IMR-90 (cell line): Measurements from ENCODE around the gene MPND. TPM values are rescaled to one million over a fixed set of nuclear protein-coding genes. Genes with fewer than 3 reads are reported as not detected.

ENCODE experiments used
- ATAC-seq: fragments of 200-7000 bp; cut with Tn5 transposase; 2 replicates; pipeline ENCODE4 v1.9.1; 2020; ENCODE audit warnings: low read depth, mild to moderate bottlenecking, moderate library complexity
- BruUV-seq: library from RNA; stranded (reverse); fragments of 400-500 nt; replicated peaks from 2 replicates; lab custom pipeline; 2021; lab: Mats Ljungman, UMichigan
- CTCF ChIA-PET: fragments of 300-600 bp; formaldehyde crosslinking; extraction: SDS; loops from one replicate; lab custom pipeline; 2021; ENCODE audit warnings: antibody characterized with exemption; lab: Yijun Ruan, JAX
- POLR2A ChIA-PET: fragments of 300-600 bp; sonication (Branson Sonifier 250); formaldehyde crosslinking; loops from one replicate; lab custom pipeline; 2022; ENCODE audit warnings: antibody characterized with exemption; ENCODE audit not compliant: unreplicated experiment; lab: Charles Lee
- DNase-seq: peaks from one replicate; pipeline ENCODE4 v3.0.0; 2013
- H2AFZ ChIP-seq: replicated peaks from 2 replicates; pipeline ENCODE3; 2013; ENCODE audit warnings: low read length, mild to moderate bottlenecking; ENCODE audit not compliant: poor library complexity
- H2AK5ac ChIP-seq: 2 replicates; pipeline ENCODE4 v1.6.1; 2013; ENCODE audit warnings: low read depth, low read length, inconsistent platforms
- H2AK9ac ChIP-seq: replicated peaks from 2 replicates; pipeline ENCODE3; 2013; ENCODE audit warnings: mild to moderate bottlenecking, low read depth, low read length, moderate library complexity; ENCODE audit not compliant: poor library complexity
- H2BK120ac ChIP-seq: 2 replicates; pipeline ENCODE4 v1.6.1; 2013; ENCODE audit warnings: low read depth, low read length, inconsistent platforms
- H2BK15ac ChIP-seq: 3 replicates; pipeline ENCODE4 v1.6.1; 2013; ENCODE audit warnings: low read depth, low read length, inconsistent platforms
- H2BK20ac ChIP-seq: 2 replicates; pipeline ENCODE4 v1.6.1; 2013; ENCODE audit warnings: low read depth, mild to moderate bottlenecking, inconsistent platforms, low read length, moderate library complexity
- H2BK5ac ChIP-seq: 2 replicates; pipeline ENCODE4 v1.6.1; 2013; ENCODE audit warnings: mild to moderate bottlenecking, low read depth, low read length, inconsistent platforms; ENCODE audit not compliant: poor library complexity, severe bottlenecking
- H3K14ac ChIP-seq: replicated peaks from 2 replicates; pipeline ENCODE4 v1.6.1; 2013; ENCODE audit warnings: low read depth, low read length, inconsistent platforms
- H3K18ac ChIP-seq: 2 replicates; pipeline ENCODE4 v1.6.1; 2013; ENCODE audit warnings: low read depth, low read length, control low read depth
- H3K23ac ChIP-seq: 2 replicates; pipeline ENCODE4 v1.6.1; 2013; ENCODE audit warnings: low read depth, low read length, inconsistent platforms
- H3K27ac ChIP-seq: 2 replicates; pipeline ENCODE4 v1.5.1; 2013; ENCODE audit warnings: mild to moderate bottlenecking, control low read depth, low read length; ENCODE audit not compliant: insufficient read depth
- H3K27me3 ChIP-seq: 2 replicates; pipeline ENCODE4 v1.6.1; 2013; ENCODE audit warnings: low read length; ENCODE audit not compliant: control insufficient read depth, insufficient read depth
- H3K36me3 ChIP-seq: 2 replicates; pipeline ENCODE4 v1.6.1; 2013; ENCODE audit warnings: low read length, mixed read lengths; ENCODE audit not compliant: control insufficient read depth, insufficient read depth
- H3K4ac ChIP-seq: 2 replicates; pipeline ENCODE4 v1.6.1; 2013; ENCODE audit warnings: low read depth, low read length, inconsistent platforms
- H3K4me1 ChIP-seq: 2 replicates; pipeline ENCODE4 v1.6.1; 2013; ENCODE audit warnings: low read length, mixed read lengths; ENCODE audit not compliant: control insufficient read depth, insufficient read depth
- H3K4me2 ChIP-seq: 2 replicates; pipeline ENCODE4 v1.6.1; 2013; ENCODE audit warnings: low read depth, mild to moderate bottlenecking, control low read depth, low read length, moderate library complexity
- H3K4me3 ChIP-seq: 2 replicates; pipeline ENCODE4 v1.5.1; 2013; ENCODE audit warnings: low read depth, mild to moderate bottlenecking, control low read depth, low read length, moderate library complexity; ENCODE audit not compliant: insufficient read depth
- H3K56ac ChIP-seq: 2 replicates; pipeline ENCODE4 v1.6.1; 2013; ENCODE audit warnings: low read length, inconsistent platforms; ENCODE audit not compliant: insufficient read depth; ENCODE audit errors: extremely low read depth
- H3K79me1 ChIP-seq, 2 experiments: 2 replicates each; pipeline ENCODE4 v1.6.1; 2013; ENCODE audit warnings: low read length in 2 of 2, inconsistent platforms in 1 of 2, low read depth in 1 of 2
- H3K9ac ChIP-seq: 2 replicates; pipeline ENCODE4 v1.6.1; 2013; ENCODE audit warnings: low read depth, low read length, control low read depth
- H3K9me1 ChIP-seq: 2 replicates; pipeline ENCODE4 v1.6.1; 2013; ENCODE audit warnings: low read length, inconsistent platforms; ENCODE audit not compliant: insufficient read depth
- H3K9me3 ChIP-seq: 2 replicates; pipeline ENCODE4 v1.6.1; 2013; ENCODE audit warnings: low read length; ENCODE audit not compliant: control insufficient read depth, insufficient read depth
- H4K20me1 ChIP-seq: 2 replicates; pipeline ENCODE4 v1.6.1; 2013; ENCODE audit warnings: low read length, inconsistent platforms; ENCODE audit not compliant: insufficient read depth
- H4K5ac ChIP-seq: 2 replicates; pipeline ENCODE4 v1.6.1; 2013; ENCODE audit warnings: mild to moderate bottlenecking, low read depth, low read length, control low read depth
- H4K8ac ChIP-seq, 2 experiments: 2 replicates each; pipeline ENCODE4 v1.6.1; 2013; ENCODE audit warnings: low read depth in 2 of 2, low read length in 2 of 2, control low read depth in 1 of 2, inconsistent platforms in 1 of 2
- H4K91ac ChIP-seq: 2 replicates; pipeline ENCODE4 v1.6.1; 2013; ENCODE audit warnings: low read depth, low read length, inconsistent platforms; ENCODE audit not compliant: insufficient read depth
- CEBPB ChIP-seq: IDR thresholded peaks from 2 replicates; pipeline ENCODE4 v1.6.1; 2012; ENCODE audit warnings: low read depth, low read length, improper control_type of control experiment
- CTCF ChIP-seq: conservative IDR thresholded peaks from 2 replicates; pipeline ENCODE4 v1.5.1; 2012; ENCODE audit warnings: mild to moderate bottlenecking, low read depth, low read length, improper control_type of control experiment
- FOS ChIP-seq: fragments of 150-350 bp; IDR thresholded peaks from 2 replicates; pipeline ENCODE4 v1.6.1; 2016; ENCODE audit warnings: low read depth, low read length
- MAFK ChIP-seq: IDR thresholded peaks from 2 replicates; pipeline ENCODE4 v1.6.1; 2012; ENCODE audit warnings: low read depth, low read length, improper control_type of control experiment
- MAZ ChIP-seq: IDR thresholded peaks from 2 replicates; pipeline ENCODE4 v1.6.1; 2012; ENCODE audit warnings: low read depth, mild to moderate bottlenecking, low read length, improper control_type of control experiment, moderate library complexity, borderline replicate concordance
- MXI1 ChIP-seq: IDR thresholded peaks from 2 replicates; pipeline ENCODE4 v1.6.1; 2012; ENCODE audit warnings: low read depth, mild to moderate bottlenecking, low read length, moderate library complexity, borderline replicate concordance
- RAD21 ChIP-seq: IDR thresholded peaks from 2 replicates; pipeline ENCODE4 v1.6.1; 2012; ENCODE audit warnings: low read length, improper control_type of control experiment
- RCOR1 ChIP-seq: IDR thresholded peaks from 2 replicates; pipeline ENCODE4 v1.6.1; 2012; ENCODE audit warnings: mild to moderate bottlenecking, low read length, improper control_type of control experiment; ENCODE audit not compliant: insufficient replicate concordance
- WGBS, 2 experiments: methylation state at CpG; one replicate each; pipeline versions ENCODE4 v1.1.5 to v1.1.7; 2013; ENCODE audit warnings: missing lambda C conversion rate in 2 of 2; ENCODE audit not compliant: insufficient read length in 1 of 2; ENCODE audit errors: extremely low coverage in 2 of 2; 5-methylcytosine and 5-hydroxymethylcytosine counted together
- dilution Hi-C: fragments of 300-500 bp; cut with HindIII; formaldehyde crosslinking; loops from one replicate; pipeline ENCODE4 v1.14.3; 2018; ENCODE audit warnings: low sequenced_read_pairs; ENCODE audit not compliant: unreplicated experiment
- in situ Hi-C: fragments of 300-500 bp; cut with MboI; formaldehyde crosslinking; loops from 3 replicates; pipeline ENCODE4 v1.14.3; 2019; ENCODE audit warnings: low sequenced_read_pairs, inconsistent platforms, mixed read lengths
- intact Hi-C: fragments of 100-400 bp; cut with micrococcal nuclease; formaldehyde crosslinking; loops from 2 replicates; pipeline ENCODE4 v1.10.0; 2022
- polyA plus RNA-seq, 3 experiments: library from polyadenylated mRNA; depleted of rRNA; stranded (reverse); fragments of >200 nt; gene quantifications; 2 replicates each; pipeline ENCODE4 v1.2.3, GENCODE V29; 2012; ENCODE audit warnings: low replicate concordance in 1 of 3
- total RNA-seq: library from RNA; depleted of rRNA; stranded (reverse); fragments of >200 nt; gene quantifications from 2 replicates; pipeline ENCODE4 v1.2.3, GENCODE V29; 2012

The MPND gene
- total and polyA plus RNA-seq, 2 of the 4 experiments (the other 2 are of a cell fraction) = 2.3 to 8.1 TPM

DNA sequence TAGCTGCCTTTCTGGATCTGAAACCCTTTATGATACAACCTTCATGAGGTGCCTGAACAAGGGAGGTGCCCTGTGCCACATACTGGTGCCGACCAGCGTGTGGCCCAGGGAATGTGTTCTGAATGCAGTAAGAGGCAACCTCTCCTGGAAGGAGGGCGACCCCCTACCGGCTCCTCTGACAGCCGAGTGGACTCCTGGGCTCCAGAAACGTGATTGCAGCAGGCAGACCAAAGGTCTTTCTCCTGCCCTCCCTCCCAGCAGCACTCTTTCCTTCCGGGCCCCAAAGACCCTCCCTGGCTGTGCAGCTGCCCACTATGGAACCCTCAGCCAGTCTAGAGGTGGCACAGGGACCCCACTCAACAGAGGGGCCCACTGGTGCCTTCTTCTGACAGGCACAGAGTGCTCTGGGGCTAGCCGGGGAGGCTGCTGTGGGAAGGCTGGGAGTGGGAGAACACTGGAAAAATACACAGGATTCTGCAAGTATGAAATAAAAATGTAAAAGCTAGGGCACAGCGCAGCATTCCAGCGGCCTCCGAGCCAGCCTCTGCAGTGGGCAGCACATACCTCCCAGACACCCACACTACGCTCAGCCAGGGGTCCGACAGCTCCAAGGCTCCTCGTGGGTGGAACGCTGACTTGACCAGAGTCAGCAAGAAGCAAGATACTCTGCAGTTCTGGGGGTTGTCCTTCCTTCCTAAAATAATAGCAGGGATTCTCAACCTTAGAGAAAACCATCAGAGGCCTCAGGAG, 42.1 kb downstream of the MPND start:
- Histone ChIP-seq H3K56ac (no peak overlapping the region), H4K5ac (no peak overlapping the region), H3K4ac (peak overlapping the region; percentile 62), H3K9me1 (peaks cover 20% of the 10 kb centered on the region; the same call in 1 of the 2 replicates), H2AK5ac (no peak overlapping the region; the same call in 1 of the 2 replicates), H2AK9ac (peak overlapping the region; percentile 56), H3K27ac (peak overlapping the region; percentile 16), H2AFZ (no peak overlapping the region), H2BK5ac (peak overlapping the region; percentile 40), H2BK20ac (no peak overlapping the region), H3K18ac (no peak overlapping the region), H3K4me2 (no peak overlapping the region), H2BK15ac (no peak overlapping the region), H3K27me3 (no peaks in the 10 kb centered on the region), H4K91ac (no peak overlapping the region), H3K4me3 (no peak overlapping the region), H2BK120ac (no peak overlapping the region), H3K9me3 (no peaks in the 10 kb centered on the region), H3K4me1 (peaks cover 26% of the 10 kb centered on the region), H3K79me1 (peaks cover 17 to 89% of the 10 kb centered on the region in 2 experiments), H3K14ac (peak overlapping the region; percentile 52; the same call in 1 of the 2 replicates), H4K8ac (peak overlapping the region in 1 of 2 experiments; percentile 11; a peak in 1 of 4 replicates), H3K23ac (0 out of 2 replicates have a peak overlapping the region, but pooled peaks have one; percentile 41), H3K9ac (no peak overlapping the region), H4K20me1 (peaks cover 90% of the 10 kb centered on the region), H3K36me3 (peaks cover 20% of the 10 kb centered on the region)
- ChIA-PET CTCF (no interaction called here), POLR2A (no interaction called here)
- dilution Hi-C loops (no loop called here), intact Hi-C loops (no loop called here), in situ Hi-C loops (no loop called here)
- ATAC-seq (no peak), DNase-seq (no peak)
- TF ChIP-seq MXI1 (no peak), RAD21 (no peak), MAFK (no peak), FOS (no peak), CTCF (no peak), MAZ (no peak), RCOR1 (no peak), CEBPB (no peak)
- WGBS, 2 experiments = 87% methylated on average over 4 of the region's 15 CpGs; no CpG with 5 or more reads in 1 of the 2 experiments
- BruUV-seq = no TSS peak
